HepG2 (cell line): ENCODE data around the gene GRHPR. TPM values are rescaled to one million over a fixed set of nuclear protein-coding genes. Genes with fewer than 3 reads are reported as not detected.
A peak's percentile ranks its signal among the peaks of the same experiment; 100 is the strongest.

Experiments
- ATF6 ChIP-seq: sonication (generic); formaldehyde crosslinking; conservative IDR thresholded peaks from 2 replicates; pipeline ENCODE4 v1.4.0; 2020; ENCODE audit warnings: missing genetic modification reagents
- JUNB ChIP-seq: sonication (generic); formaldehyde crosslinking; IDR thresholded peaks from 2 replicates; pipeline ENCODE4 v1.8.0; 2022; ENCODE audit warnings: missing genetic modification reagents, mild to moderate bottlenecking, borderline replicate concordance
- KMT2B ChIP-seq: IDR thresholded peaks from 2 replicates; pipeline ENCODE4 v1.6.1; 2016; ENCODE audit warnings: missing genetic modification reagents, missing compliant biosample characterization
- NFAT5 ChIP-seq: sonication (generic); formaldehyde crosslinking; IDR thresholded peaks from 2 replicates; pipeline ENCODE4 v1.4.0; 2020; ENCODE audit warnings: missing genetic modification reagents
- SNAPC5 ChIP-seq: sonication (generic); formaldehyde crosslinking; IDR thresholded peaks from 2 replicates; pipeline ENCODE4 v1.8.1; 2023; ENCODE audit warnings: mild to moderate bottlenecking, missing genetic modification reagents, borderline replicate concordance
- TAF1 ChIP-seq: sonication (generic); formaldehyde crosslinking; IDR thresholded peaks from 2 replicates; pipeline ENCODE4 v1.4.0; 2020; ENCODE audit warnings: missing genetic modification reagents
- TBX2 ChIP-seq: sonication (generic); formaldehyde crosslinking; IDR thresholded peaks from 2 replicates; pipeline ENCODE4 v1.5.0; 2020; ENCODE audit warnings: missing genetic modification reagents, mild to moderate bottlenecking, borderline replicate concordance
- ZMAT5 ChIP-seq: sonication (generic); formaldehyde crosslinking; IDR thresholded peaks from 2 replicates; pipeline ENCODE4 v1.5.0; 2020; ENCODE audit warnings: mild to moderate bottlenecking, low read depth, missing genetic modification reagents, borderline replicate concordance
- ZNF18 ChIP-seq: sonication (generic); formaldehyde crosslinking; IDR thresholded peaks from 2 replicates; pipeline ENCODE4 v1.8.0; 2022; ENCODE audit warnings: mild to moderate bottlenecking, missing genetic modification reagents; ENCODE audit not compliant: insufficient replicate concordance
- ZNF260 ChIP-seq: sonication (generic); formaldehyde crosslinking; IDR thresholded peaks from 2 replicates; pipeline ENCODE4 v1.4.0; 2020; ENCODE audit warnings: missing genetic modification reagents, low read depth, mild to moderate bottlenecking, borderline replicate concordance
- ZNF354B ChIP-seq: sonication (generic); formaldehyde crosslinking; IDR thresholded peaks from 2 replicates; pipeline ENCODE4 v1.8.0; 2022; ENCODE audit warnings: mild to moderate bottlenecking, missing genetic modification reagents
- ZNF597 ChIP-seq: sonication (generic); formaldehyde crosslinking; IDR thresholded peaks from 2 replicates; pipeline ENCODE4 v1.5.0; 2020; ENCODE audit warnings: missing genetic modification reagents
- ZNF678 ChIP-seq: sonication (generic); formaldehyde crosslinking; IDR thresholded peaks from 2 replicates; pipeline ENCODE4 v1.4.0; 2020; ENCODE audit warnings: mild to moderate bottlenecking, missing genetic modification reagents
- ZNF710 ChIP-seq: sonication (generic); formaldehyde crosslinking; IDR thresholded peaks from 2 replicates; pipeline ENCODE4 v1.5.0; 2020; ENCODE audit warnings: mild to moderate bottlenecking, missing genetic modification reagents, borderline replicate concordance
- ZNF761 ChIP-seq: sonication (generic); formaldehyde crosslinking; conservative IDR thresholded peaks from 2 replicates; pipeline ENCODE4 v1.4.0; 2020; ENCODE audit warnings: mild to moderate bottlenecking, missing genetic modification reagents
- polyA plus RNA-seq, 8 experiments: library from polyadenylated mRNA; depleted of rRNA in 3 of 8; stranded (reverse) in 7 of 8; unstranded in 1 of 8; fragments of >200 nt; fragmentation: Illumina TruSeq in 4 of 8; extraction: Trizol in 4 of 8; gene quantifications; 2 replicates each; pipeline versions ENCODE4 v1.2.1 to v1.2.3, GENCODE V29; 2011 to 2016; ENCODE audit warnings: low read depth in 4 of 8, missing spikeins in 1 of 8, mixed read lengths in 1 of 8; ENCODE audit not compliant: insufficient read depth in 1 of 8
- total RNA-seq, 5 experiments: library from RNA; depleted of rRNA; stranded (reverse); fragments of >200 nt; fragmentation: Illumina TruSeq; extraction: Trizol; gene quantifications; 2 replicates each; pipeline ENCODE4 v1.2.3, GENCODE V29; 2016; ENCODE audit warnings: low read depth in 1 of 5

The GRHPR gene
- total and polyA plus RNA-seq, 2 of the 13 experiments (the other 11 are each of a cell fraction or from before 2014, with no cell fraction given): 113 to 115 TPM

- TF ChIP-seq ATF6 (CRISPR knock-in tag): no peak
- TF ChIP-seq ZNF260 (CRISPR knock-in tag): no peak
- no peak for TF ChIP-seq ZNF597 (CRISPR knock-in tag)
- peak; percentile 92 for TF ChIP-seq TBX2
- TF ChIP-seq ZNF18 (CRISPR knock-in tag): no peak
- no peak for TF ChIP-seq NFAT5
- no peak for TF ChIP-seq SNAPC5 (CRISPR knock-in tag)
- TF ChIP-seq JUNB: no peak
- TF ChIP-seq ZNF678: no peak
- TF ChIP-seq ZMAT5 (CRISPR knock-in tag): no peak
- TF ChIP-seq TAF1 (CRISPR knock-in tag): peak; percentile 96
- peak; percentile 89 for TF ChIP-seq ZNF761 (CRISPR knock-in tag)
- peak; percentile 55; the same call in 1 of the 2 replicates for TF ChIP-seq ZNF710 (CRISPR knock-in tag)
- no peak; the same call in 1 of the 2 replicates for TF ChIP-seq KMT2B
- TF ChIP-seq ZNF354B (CRISPR knock-in tag): no peak
Measured at GRCh38 chr9:37422289-37423104, at the start of gene GRHPR (continued).
